SK-N-SH treated with all-trans-retinoic acid at 6 μM for 48 hours (cell line): ENCODE results near the gene C5orf47.

Source experiments
- ATAC-seq: fragments of 200-7000 bp; cut with Tn5 transposase; 3 replicates; pipeline ENCODE4 v1.9.1; 2020; ENCODE audit warnings: mild to moderate bottlenecking, moderate library complexity
- ARNTL ChIP-seq: fragments of 450-650 bp; formaldehyde crosslinking; IDR thresholded peaks from 2 replicates; pipeline ENCODE4 v1.5.0; 2020; ENCODE audit warnings: low read depth, mild to moderate bottlenecking, moderate library complexity, borderline replicate concordance
- BACH2 ChIP-seq: fragments of 250-450 bp; sonication (Bioruptor Pico); IDR thresholded peaks from 2 replicates; pipeline ENCODE4 v1.9.0; 2021; ENCODE audit warnings: mild to moderate bottlenecking, borderline replicate concordance
- CREB5 ChIP-seq: fragments of 250-450 bp; sonication (Bioruptor Pico); IDR thresholded peaks from 2 replicates; pipeline ENCODE4 v1.5.1; 2020; ENCODE audit warnings: low read depth, mild to moderate bottlenecking, moderate library complexity
- CSDC2 ChIP-seq: fragments of 250-450 bp; sonication (Bioruptor Pico); IDR thresholded peaks from 2 replicates; pipeline ENCODE4 v1.5.0; 2020; ENCODE audit warnings: mild to moderate bottlenecking, moderate library complexity
- CSRNP3 ChIP-seq: fragments of 250-450 bp; sonication (Bioruptor Pico); IDR thresholded peaks from 2 replicates; pipeline ENCODE4 v1.5.1; 2021; ENCODE audit warnings: mild to moderate bottlenecking, moderate library complexity
- ESRRG ChIP-seq: fragments of 250-450 bp; sonication (Bioruptor Pico); IDR thresholded peaks from 2 replicates; pipeline ENCODE4 v1.6.1; 2021; ENCODE audit warnings: mild to moderate bottlenecking
- GLIS3 ChIP-seq: fragments of 250-450 bp; sonication (Bioruptor Pico); IDR thresholded peaks from 2 replicates; pipeline ENCODE4 v1.5.0; 2020; ENCODE audit warnings: mild to moderate bottlenecking, moderate library complexity
- OSR1 ChIP-seq: fragments of 250-450 bp; sonication (Bioruptor Pico); IDR thresholded peaks from 2 replicates; pipeline ENCODE4 v1.8.0; 2022; ENCODE audit warnings: moderate library complexity, mild to moderate bottlenecking, inconsistent platforms
- POU6F1 ChIP-seq: fragments of 250-450 bp; sonication (Bioruptor Pico); IDR thresholded peaks from 2 replicates; pipeline ENCODE4 v1.8.0; 2021; ENCODE audit warnings: low read depth, mild to moderate bottlenecking, moderate library complexity, borderline replicate concordance
- PPARA ChIP-seq: fragments of 250-450 bp; sonication (Bioruptor Pico); IDR thresholded peaks from 2 replicates; pipeline ENCODE4 v1.5.0; 2020; ENCODE audit warnings: mild to moderate bottlenecking, borderline replicate concordance
- RARB ChIP-seq: fragments of 250-450 bp; sonication (Bioruptor Pico); IDR thresholded peaks from 2 replicates; pipeline ENCODE4 v1.8.0; 2021; ENCODE audit warnings: mild to moderate bottlenecking, moderate library complexity
- SNAI2 ChIP-seq: fragments of 250-450 bp; sonication (Bioruptor Pico); IDR thresholded peaks from 2 replicates; pipeline ENCODE4 v1.5.0; 2020; ENCODE audit warnings: mild to moderate bottlenecking, moderate library complexity
- TCF4 ChIP-seq: fragments of 250-450 bp; sonication (Bioruptor Pico); IDR thresholded peaks from 2 replicates; pipeline ENCODE4 v1.8.0; 2021; ENCODE audit warnings: mild to moderate bottlenecking, moderate library complexity, borderline replicate concordance
- TOX ChIP-seq: fragments of 250-450 bp; sonication (Bioruptor Pico); IDR thresholded peaks from 2 replicates; pipeline ENCODE4 v1.8.0; 2021; ENCODE audit warnings: mild to moderate bottlenecking, moderate library complexity, borderline replicate concordance
- TSHZ2 ChIP-seq: fragments of 250-450 bp; sonication (Bioruptor Pico); IDR thresholded peaks from 2 replicates; pipeline ENCODE4 v1.5.0; 2020; ENCODE audit warnings: mild to moderate bottlenecking, moderate library complexity
- ZC3H10 ChIP-seq: fragments of 250-450 bp; sonication (Bioruptor Pico); IDR thresholded peaks from 2 replicates; pipeline ENCODE4 v1.5.1; 2021; ENCODE audit warnings: mild to moderate bottlenecking, moderate library complexity
- ZFP3 ChIP-seq: fragments of 250-450 bp; sonication (Bioruptor Pico); IDR thresholded peaks from 2 replicates; pipeline ENCODE4 v1.5.0; 2020; ENCODE audit warnings: mild to moderate bottlenecking, moderate library complexity
- ZFP30 ChIP-seq: fragments of 450-650 bp; formaldehyde crosslinking; IDR thresholded peaks from 2 replicates; pipeline ENCODE4 v1.5.0; 2022; ENCODE audit warnings: mild to moderate bottlenecking, moderate library complexity
- ZNF565 ChIP-seq: fragments of 450-650 bp; formaldehyde crosslinking; conservative IDR thresholded peaks from 2 replicates; pipeline ENCODE4 v1.5.0; 2020; ENCODE audit warnings: low read depth, mild to moderate bottlenecking, moderate library complexity
- ZNF70 ChIP-seq: fragments of 450-650 bp; formaldehyde crosslinking; IDR thresholded peaks from 2 replicates; pipeline ENCODE4 v1.5.0; 2020; ENCODE audit warnings: mild to moderate bottlenecking, moderate library complexity
- ZNF8 ChIP-seq: fragments of 450-650 bp; formaldehyde crosslinking; IDR thresholded peaks from 2 replicates; pipeline ENCODE4 v1.5.0; 2020; ENCODE audit warnings: mild to moderate bottlenecking, moderate library complexity
- TF ChIP-seq, protein P1 (sequence below): fragments of 250-450 bp; sonication (Bioruptor Pico); IDR thresholded peaks from 2 replicates; pipeline ENCODE4 v1.8.0; 2020; ENCODE audit warnings: mild to moderate bottlenecking, moderate library complexity, borderline replicate concordance

The C5orf47 gene

DNA sequence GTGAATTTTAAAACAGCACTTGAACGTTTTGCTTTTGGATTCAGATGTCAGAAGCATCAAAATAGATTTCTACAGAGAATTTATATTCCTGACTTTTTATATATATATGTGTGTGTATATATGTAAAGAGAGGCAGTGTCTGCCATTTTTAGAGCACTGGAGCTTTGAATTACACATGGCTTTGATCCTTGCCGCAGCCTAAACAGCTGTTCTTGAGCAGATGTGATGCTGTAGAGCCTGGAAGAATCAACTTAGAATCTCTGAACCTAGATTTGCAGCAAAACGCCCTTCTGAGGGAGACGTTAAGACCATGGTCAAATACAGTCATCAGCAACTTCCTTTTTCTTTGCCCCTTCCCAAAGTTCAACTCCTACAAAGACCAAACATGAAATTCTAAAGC, 21.7 kb upstream of the C5orf47 start:
- TF ChIP-seq ZC3H10 (CRISPR knock-in tag) = no peak
- TF ChIP-seq ZFP3 (CRISPR knock-in tag) = no peak
- no peak for TF ChIP-seq TCF4 (CRISPR knock-in tag)
- TF ChIP-seq SNAI2 (CRISPR knock-in tag) = no peak
- TF ChIP-seq OSR1 (CRISPR knock-in tag) = no peak
- TF ChIP-seq ZFP30 (CRISPR knock-in tag) = no peak
- TF ChIP-seq ESRRG = no peak
- no peak for TF ChIP-seq CREB5 (CRISPR knock-in tag)
- TF ChIP-seq CSDC2 (CRISPR knock-in tag) = no peak
- no peak for TF ChIP-seq ZNF70 (CRISPR knock-in tag)
- TF ChIP-seq CSRNP3 (CRISPR knock-in tag) = no peak
- no peak for TF ChIP-seq POU6F1 (CRISPR knock-in tag)
- no peak for TF ChIP-seq TOX (CRISPR knock-in tag)
- TF ChIP-seq GLIS3 (CRISPR knock-in tag) = no peak
- TF ChIP-seq PPARA (CRISPR knock-in tag) = no peak
- no peak for TF ChIP-seq ZNF565 (CRISPR knock-in tag)
- TF ChIP-seq, protein P1, sequence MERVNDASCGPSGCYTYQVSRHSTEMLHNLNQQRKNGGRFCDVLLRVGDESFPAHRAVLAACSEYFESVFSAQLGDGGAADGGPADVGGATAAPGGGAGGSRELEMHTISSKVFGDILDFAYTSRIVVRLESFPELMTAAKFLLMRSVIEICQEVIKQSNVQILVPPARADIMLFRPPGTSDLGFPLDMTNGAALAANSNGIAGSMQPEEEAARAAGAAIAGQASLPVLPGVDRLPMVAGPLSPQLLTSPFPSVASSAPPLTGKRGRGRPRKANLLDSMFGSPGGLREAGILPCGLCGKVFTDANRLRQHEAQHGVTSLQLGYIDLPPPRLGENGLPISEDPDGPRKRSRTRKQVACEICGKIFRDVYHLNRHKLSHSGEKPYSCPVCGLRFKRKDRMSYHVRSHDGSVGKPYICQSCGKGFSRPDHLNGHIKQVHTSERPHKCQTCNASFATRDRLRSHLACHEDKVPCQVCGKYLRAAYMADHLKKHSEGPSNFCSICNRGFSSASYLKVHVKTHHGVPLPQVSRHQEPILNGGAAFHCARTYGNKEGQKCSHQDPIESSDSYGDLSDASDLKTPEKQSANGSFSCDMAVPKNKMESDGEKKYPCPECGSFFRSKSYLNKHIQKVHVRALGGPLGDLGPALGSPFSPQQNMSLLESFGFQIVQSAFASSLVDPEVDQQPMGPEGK (CRISPR knock-in tag) = no peak
- no peak for TF ChIP-seq RARB (CRISPR knock-in tag)
- TF ChIP-seq ZNF8 (CRISPR knock-in tag) = no peak
- no peak for TF ChIP-seq TSHZ2 (CRISPR knock-in tag)
- ATAC-seq = no peak

GRCh38 chr5:173968154-173968797, 20.7 kb upstream of the C5orf47 start:
- no peak for ATAC-seq
- TF ChIP-seq GLIS3 (CRISPR knock-in tag) = no peak
- TF ChIP-seq POU6F1 (CRISPR knock-in tag) = no peak
- TF ChIP-seq RARB (CRISPR knock-in tag) = no peak
- TF ChIP-seq ZFP30 (CRISPR knock-in tag) = no peak
- TF ChIP-seq TCF4 (CRISPR knock-in tag) = no peak
- no peak for TF ChIP-seq SNAI2 (CRISPR knock-in tag)
- TF ChIP-seq CREB5 (CRISPR knock-in tag) = no peak
- TF ChIP-seq ESRRG = no peak
- TF ChIP-seq, protein P1 (CRISPR knock-in tag) = no peak
- TF ChIP-seq ZNF565 (CRISPR knock-in tag) = no peak
- TF ChIP-seq CSDC2 (CRISPR knock-in tag) = no peak
- TF ChIP-seq BACH2 (CRISPR knock-in tag) = no peak
- TF ChIP-seq PPARA (CRISPR knock-in tag) = no peak
- TF ChIP-seq ZC3H10 (CRISPR knock-in tag) = no peak
- no peak for TF ChIP-seq ARNTL (CRISPR knock-in tag)
